HG03520 (cell line): Measurements from ENCODE around the gene GLB1L3.

ENCODE experiments used
- ATAC-seq: cut with Tn5 transposase; IDR thresholded peaks from one replicate; pipeline ENCODE4 v1.9.1; 2021; ENCODE audit warnings: mild to moderate bottlenecking, moderate library complexity; ENCODE audit not compliant: unreplicated experiment

Gene GLB1L3

DNA sequence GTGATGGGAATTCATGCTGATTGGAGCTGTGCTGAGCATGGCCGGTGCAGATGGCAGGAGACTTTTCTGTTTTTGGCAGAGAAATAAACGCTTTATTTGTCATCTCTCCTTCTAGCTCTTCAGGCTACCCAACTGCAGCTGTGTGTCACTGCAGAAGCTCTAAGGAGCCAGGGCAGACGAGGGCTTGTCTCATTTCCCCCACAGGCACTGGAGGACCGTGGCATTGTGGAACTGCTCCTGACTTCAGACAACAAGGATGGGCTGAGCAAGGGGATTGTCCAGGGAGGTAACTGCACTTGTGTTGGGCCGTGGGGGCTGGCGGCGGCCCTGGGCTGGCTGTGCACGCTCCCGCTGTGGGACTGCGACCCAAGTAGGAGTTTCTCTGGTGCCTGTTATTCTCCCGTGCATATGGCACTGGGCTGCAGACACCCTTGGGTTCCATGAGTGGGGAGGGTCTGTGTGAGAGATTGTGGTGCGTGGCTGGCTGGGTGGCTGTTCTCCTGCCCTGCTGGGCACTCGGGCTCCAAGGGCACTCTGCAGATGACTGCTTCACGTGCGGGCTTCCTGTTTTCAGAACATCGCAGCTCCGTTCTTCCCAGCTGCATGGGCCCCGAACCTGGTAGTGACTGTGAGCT lies 82.8 kb downstream of the GLB1L3 start:
- no peak for ATAC-seq

- no peak for ATAC-seq
Measured at GRCh38 chr11:134359646-134360045, 83.5 kb downstream of the GLB1L3 start.

DNA sequence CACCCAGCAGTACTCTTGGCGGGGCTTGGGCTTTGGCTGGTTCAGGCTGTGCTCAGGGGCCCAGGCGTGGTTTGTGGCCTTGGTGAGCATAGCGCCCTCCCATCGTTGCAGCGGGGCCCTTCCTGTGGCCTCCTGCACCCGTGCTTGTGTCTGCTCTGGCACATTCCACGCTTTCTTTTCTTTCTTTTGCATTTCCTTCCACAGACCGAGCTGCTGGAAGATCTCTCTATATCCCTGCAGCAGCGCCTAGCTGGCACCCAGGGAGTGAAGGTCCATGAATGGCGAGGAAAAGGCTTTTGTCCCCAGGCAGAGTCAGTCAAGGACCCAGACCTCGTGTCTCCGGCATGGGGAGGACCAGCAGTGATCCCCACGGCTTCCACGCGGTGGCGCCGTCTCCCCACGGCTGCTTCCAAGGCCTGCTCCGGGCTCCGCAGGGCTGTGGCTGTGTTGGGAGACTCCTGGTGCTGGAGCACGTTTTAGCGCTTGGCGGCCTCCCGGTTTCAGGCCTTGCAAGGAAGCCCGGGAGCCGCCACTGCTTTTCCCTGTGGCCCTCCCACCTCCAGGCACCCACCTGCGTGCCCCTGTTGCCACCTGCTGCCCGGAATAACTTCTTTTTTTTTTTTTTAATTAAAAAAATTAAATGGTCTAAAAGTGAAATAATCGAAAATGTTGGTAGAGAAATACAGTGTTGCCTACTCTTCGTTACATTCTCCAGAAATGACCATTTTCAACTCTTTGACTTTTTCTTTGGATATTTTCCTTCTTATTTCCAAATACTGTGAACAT lies 84.1 kb downstream of the GLB1L3 start:
- peak; percentile 94 for ATAC-seq

DNA sequence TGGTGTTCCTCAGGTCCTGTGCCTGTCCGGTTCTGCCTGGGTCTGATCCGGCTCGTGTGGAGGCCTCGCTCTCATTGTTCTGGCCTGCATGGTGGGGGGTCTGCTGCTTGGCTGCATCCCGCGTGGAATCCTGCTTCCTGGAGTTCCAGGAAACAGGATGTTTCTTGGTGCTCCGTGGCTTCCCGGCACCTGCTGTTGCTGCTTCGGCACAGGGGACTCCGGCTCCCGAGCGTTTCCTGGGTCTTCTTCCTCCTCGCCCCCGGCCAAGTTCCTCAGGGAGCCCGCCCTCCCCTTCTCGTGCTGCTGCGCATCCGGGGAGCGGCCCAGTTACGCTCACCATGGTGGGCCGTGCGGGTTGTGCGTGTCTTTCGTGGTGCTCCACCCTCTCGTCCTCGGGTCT lies 85.5 kb downstream of the GLB1L3 start:
- no peak for ATAC-seq

DNA sequence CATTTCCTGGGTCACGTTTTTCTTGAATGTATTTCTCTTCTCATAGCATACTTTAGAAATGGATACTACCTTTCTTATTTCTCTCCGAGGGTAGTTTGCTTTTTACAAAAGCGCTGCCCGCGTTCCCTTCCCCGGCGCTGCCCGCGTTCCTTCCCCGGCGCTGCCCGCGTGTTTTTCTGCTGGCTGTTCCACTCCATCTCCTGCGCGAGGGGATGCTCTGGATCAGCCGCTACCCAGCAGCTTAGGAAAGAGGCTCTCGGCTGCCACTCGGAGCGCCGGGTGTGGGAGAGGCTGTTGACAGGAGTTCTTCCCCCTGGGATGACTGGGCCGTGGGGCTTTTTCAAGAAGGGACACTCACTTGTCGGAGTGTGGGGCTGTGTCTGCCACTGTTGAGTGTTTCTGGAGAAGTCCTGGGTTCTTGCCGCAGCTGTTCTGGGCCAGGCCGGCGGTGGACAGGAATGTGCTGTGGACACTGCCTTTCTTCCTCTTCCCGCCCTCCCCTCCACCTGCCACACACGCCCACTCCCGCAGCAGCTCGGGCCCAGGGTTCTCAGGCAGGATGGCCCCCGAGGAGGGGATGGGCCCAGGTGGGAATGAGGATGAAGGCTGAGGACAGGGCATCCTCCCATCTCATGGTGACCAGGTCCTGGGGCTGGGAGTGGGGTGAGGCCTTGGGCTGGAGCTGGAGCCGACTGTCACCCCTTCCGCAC lies 86.2 kb downstream of the GLB1L3 start:
- ATAC-seq, result no peak

DNA sequence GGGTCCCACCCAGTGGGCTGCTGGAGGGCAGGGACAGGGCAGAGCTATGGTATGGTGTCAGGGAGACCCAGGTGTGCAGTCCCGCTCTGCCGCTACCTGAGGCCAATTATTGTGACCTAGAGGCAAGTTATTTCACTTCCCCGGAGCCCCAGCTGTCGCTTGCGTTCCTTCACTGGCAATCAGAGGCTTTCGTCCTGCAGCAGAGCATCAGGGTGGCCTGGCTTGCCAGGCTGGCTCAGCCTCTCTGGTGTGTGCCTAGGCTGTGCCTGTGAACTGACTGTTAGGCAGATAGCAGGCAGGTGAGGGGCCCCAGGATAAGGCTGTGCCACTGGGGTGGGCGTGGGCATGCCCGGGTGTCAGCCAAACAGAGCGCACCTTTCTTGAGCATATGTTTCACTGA lies 87.0 kb downstream of the GLB1L3 start:
- no peak for ATAC-seq

DNA sequence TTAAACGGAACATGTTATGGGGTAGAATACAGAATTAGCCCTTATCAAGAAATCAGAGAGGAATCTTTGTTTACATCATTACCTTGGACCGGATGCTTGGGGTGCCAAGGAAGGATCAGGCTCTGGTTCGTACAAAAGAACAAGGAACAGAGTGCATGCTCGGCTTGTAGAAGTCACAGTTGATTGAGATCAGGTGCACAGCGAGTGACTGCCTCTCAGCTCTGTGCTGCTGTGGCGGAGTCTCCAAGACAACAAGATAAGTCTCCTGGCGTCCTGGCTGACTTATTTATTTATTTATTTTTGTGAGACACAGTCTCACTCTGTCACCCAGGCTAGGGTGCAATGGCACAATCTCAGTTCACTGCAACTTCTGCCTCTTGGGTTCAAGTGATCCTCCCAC lies 87.4 kb downstream of the GLB1L3 start:
- ATAC-seq, result no peak

DNA sequence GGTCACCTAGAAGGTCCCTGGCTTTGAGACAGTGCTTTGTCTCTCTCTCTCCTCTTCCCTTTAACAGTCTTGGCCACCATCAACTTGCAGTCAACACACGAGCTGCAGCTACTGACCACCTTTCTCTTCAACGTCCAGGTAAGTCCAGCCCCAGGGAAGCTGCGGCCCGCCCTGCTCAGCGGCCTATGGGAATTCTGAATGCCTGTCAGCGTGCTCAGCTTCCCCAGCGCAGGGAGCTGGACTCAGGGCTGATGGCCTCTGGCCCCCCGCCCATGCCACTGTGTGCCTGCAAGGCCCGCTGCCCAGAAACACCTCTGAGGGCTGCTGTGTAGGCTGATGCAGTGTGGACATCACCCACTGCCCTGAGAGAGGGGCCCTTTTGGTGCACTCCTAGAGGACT lies 88.1 kb downstream of the GLB1L3 start:
- ATAC-seq, result no peak

DNA sequence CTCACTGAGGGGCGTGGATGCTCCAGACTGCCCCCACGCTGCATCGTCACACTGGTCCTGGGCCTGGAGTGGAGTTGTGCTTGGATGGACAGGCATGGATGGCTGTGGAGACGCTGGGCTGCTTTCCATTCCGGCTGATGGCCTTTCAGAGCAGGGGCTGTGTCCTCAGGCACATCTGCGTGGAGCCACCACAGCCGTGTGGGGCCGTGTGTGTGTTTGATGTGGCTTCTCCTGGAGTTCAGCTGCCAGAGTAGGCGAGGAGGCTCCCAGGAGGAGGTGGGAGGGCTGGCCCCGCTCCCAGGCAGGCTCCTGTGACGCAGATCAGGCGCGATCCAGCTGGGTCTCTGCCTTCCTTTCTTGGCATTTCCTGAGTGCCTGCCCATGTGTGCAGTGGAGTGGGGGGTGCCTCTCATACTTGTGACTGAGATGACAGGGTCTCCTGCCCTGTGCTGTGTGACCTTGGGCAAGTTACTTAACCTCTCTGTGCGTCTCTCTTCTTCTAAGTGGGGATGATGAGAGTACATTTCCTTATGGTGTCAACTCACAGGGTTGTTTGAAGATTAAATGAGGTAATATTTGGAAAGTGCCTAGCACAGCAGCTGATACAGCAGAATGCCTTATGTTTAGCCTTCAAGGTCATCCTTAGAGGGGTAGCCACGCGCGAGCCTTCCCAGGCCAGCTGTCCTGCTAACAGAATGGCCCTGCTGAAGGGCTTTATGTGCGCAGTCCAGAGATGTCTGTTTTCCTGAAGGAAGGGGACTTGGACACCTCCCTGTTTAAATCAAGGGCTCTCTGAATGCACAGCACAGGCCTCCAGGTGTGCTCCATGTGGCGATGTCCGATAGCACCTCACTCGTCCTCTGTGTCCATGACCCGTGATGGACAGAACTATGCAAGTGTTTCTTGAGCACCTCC lies 89.1 kb downstream of the GLB1L3 start:
- ATAC-seq, result no peak

DNA sequence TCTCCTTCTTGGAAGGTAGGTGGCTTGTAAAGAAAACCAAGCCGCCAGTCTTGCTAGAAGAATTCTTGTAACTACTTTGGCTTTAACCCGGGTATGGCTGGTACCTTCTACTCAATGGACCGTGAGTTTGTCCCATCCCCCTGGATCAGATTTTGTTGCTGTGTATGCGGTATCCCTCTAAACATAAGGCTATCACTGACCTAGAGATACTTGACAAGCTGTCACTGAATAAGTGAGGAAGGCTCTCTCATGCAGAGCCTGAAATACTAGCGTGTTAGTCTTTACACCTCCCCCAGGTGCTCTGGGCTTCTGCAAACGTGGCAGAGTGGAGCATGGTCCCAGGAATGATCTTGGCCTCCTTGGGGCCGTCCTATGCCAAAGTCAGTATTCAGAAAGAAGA lies 90.1 kb downstream of the GLB1L3 start:
- no peak for ATAC-seq

DNA sequence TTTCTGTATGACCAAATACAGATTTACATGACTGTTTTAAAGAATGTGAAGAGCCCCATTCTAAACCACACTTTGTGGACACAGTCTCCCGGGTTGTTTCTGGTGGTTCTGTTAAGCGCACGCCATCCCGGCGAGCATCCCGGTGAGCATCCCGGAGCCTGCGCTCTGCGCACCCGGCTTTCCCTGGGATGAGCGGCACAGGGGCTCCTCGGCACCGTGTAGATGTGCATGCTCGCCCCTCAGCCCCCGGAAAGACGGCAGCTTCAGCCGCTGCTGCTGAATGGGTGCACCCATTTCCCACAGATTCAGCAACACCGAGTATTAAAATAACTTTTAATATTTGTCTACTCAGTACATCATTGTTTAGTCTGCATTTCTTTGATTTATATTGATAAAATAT lies 91.6 kb downstream of the GLB1L3 start:
- no peak for ATAC-seq
